BJ (cell line): ENCODE data around the gene PEX14. TPM values are rescaled to one million over a fixed set of nuclear protein-coding genes. Genes with fewer than 3 reads are reported as not detected.

Experiments
- CTCF ChIA-PET: fragments of 350-600 bp; formaldehyde crosslinking; extraction: SDS; loops from one replicate; lab custom pipeline; 2021; ENCODE audit warnings: antibody characterized with exemption, inconsistent platforms; lab: Yijun Ruan, JAX
- POLR2A ChIA-PET: fragments of 300-600 bp; sonication (Branson Sonifier 250); formaldehyde crosslinking; extraction: SDS; loops from one replicate; lab custom pipeline; 2021; ENCODE audit warnings: antibody characterized with exemption; lab: Charles Lee
- DNase-seq: peaks from one replicate; pipeline ENCODE4 v3.0.0-alpha.2; 2011; ENCODE audit warnings: low read depth
- H3K27me3 ChIP-seq: 2 replicates; pipeline ENCODE4 v1.6.0; 2011; ENCODE audit warnings: low read length; ENCODE audit not compliant: control insufficient read depth, insufficient read depth
- H3K36me3 ChIP-seq: 2 replicates; pipeline ENCODE4 v1.5.1; 2011; ENCODE audit warnings: low read length; ENCODE audit not compliant: control insufficient read depth, insufficient read depth
- H3K4me3 ChIP-seq: 2 replicates; pipeline ENCODE4 v1.5.1; 2011; ENCODE audit warnings: low read depth, mild to moderate bottlenecking, control low read depth, low read length
- polyA plus RNA-seq: library from polyadenylated mRNA; depleted of rRNA; stranded (reverse); fragments of >200 nt; gene quantifications from 2 replicates; pipeline ENCODE4 v1.2.3, GENCODE V29; 2011
- TF ChIP-seq, protein P1 (sequence below): IDR thresholded peaks from 2 replicates; pipeline ENCODE4 v1.5.1; 2011; ENCODE audit warnings: low read depth, mild to moderate bottlenecking, control low read depth, inconsistent platforms, low read length, moderate library complexity; ENCODE audit not compliant: insufficient read depth

The PEX14 gene
- polyA plus RNA-seq, 1 experiment = 10.1 TPM

DNA sequence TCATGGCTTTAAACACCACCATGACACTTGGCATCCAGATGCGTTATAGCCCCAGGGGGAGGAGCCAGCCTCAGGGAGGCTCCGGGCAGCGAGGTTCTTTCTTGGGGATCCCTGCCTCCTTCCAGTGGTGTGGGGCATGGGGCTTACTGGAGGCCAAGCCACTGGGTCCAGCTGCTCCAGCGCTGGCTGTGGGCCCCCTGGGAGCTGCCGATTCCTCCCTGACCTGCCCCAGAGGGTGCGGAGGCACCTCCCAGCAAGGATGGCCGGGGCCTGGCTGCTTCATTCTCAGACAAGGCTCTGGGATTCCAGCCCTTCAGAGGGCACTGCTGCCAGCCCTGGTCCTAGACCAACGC, 159.3 kb downstream of the PEX14 start:
- H3K27me3 ChIP-seq = no peaks in the 10 kb centered on the region
- no peak overlapping the region for H3K4me3 ChIP-seq
- no peak for DNase-seq
- POLR2A ChIA-PET = no interaction called here
- CTCF ChIA-PET = interaction anchor here (1.7 to 2.7 kb wide), 2 partner anchors 10 to 15 kb away, joined by 3 to 9 read pairs; no protein-coding TSS in a partner anchor
- TF ChIP-seq, protein P1, sequence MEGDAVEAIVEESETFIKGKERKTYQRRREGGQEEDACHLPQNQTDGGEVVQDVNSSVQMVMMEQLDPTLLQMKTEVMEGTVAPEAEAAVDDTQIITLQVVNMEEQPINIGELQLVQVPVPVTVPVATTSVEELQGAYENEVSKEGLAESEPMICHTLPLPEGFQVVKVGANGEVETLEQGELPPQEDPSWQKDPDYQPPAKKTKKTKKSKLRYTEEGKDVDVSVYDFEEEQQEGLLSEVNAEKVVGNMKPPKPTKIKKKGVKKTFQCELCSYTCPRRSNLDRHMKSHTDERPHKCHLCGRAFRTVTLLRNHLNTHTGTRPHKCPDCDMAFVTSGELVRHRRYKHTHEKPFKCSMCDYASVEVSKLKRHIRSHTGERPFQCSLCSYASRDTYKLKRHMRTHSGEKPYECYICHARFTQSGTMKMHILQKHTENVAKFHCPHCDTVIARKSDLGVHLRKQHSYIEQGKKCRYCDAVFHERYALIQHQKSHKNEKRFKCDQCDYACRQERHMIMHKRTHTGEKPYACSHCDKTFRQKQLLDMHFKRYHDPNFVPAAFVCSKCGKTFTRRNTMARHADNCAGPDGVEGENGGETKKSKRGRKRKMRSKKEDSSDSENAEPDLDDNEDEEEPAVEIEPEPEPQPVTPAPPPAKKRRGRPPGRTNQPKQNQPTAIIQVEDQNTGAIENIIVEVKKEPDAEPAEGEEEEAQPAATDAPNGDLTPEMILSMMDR = no peak
- peaks cover 9% of the 10 kb centered on the region for H3K36me3 ChIP-seq

DNA sequence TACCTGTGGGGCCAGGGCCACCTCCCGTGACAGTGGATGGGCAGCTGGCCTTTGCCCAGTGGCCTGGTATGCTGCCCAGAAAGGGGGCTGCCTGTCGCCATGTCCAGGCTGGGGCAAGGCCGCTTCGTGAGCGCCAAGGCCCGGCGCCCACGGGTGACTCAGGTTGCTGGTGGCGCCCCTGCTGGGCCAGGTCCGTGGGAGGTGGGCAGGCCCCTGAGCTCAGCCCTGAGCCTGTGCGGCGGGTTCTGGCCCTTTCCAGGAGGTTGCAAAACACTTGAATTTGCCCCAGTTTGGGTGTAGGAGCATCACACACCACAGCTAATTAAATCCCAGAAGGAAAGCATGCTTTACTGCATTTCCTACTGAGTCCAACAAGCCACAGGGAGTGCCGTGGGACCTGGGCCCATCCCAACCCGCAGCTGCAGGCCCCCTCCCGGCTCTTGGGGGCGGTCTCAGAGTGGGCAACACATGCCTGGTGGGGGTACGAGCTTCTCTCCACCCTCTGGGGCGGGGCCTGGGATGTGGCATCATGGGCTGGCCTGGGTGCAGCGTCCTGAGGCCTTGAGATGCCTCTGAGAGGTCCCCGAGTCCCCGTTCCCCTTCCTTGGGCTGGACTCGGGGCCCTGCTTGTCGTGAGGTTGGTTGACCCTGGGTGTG, 159.8 kb downstream of the PEX14 start:
- no peak for DNase-seq
- Histone ChIP-seq H3K4me3 (no peak overlapping the region), H3K36me3 (peaks cover 8% of the 10 kb centered on the region), H3K27me3 (no peaks in the 10 kb centered on the region)
- CTCF ChIA-PET = interaction anchor here (0.7 to 2.7 kb wide), 3 partner anchors 10 to 15 kb away, joined by 3 to 9 read pairs (median 4); no protein-coding TSS in a partner anchor
- POLR2A ChIA-PET = no interaction called here
- TF ChIP-seq, protein P1 = no peak

DNA sequence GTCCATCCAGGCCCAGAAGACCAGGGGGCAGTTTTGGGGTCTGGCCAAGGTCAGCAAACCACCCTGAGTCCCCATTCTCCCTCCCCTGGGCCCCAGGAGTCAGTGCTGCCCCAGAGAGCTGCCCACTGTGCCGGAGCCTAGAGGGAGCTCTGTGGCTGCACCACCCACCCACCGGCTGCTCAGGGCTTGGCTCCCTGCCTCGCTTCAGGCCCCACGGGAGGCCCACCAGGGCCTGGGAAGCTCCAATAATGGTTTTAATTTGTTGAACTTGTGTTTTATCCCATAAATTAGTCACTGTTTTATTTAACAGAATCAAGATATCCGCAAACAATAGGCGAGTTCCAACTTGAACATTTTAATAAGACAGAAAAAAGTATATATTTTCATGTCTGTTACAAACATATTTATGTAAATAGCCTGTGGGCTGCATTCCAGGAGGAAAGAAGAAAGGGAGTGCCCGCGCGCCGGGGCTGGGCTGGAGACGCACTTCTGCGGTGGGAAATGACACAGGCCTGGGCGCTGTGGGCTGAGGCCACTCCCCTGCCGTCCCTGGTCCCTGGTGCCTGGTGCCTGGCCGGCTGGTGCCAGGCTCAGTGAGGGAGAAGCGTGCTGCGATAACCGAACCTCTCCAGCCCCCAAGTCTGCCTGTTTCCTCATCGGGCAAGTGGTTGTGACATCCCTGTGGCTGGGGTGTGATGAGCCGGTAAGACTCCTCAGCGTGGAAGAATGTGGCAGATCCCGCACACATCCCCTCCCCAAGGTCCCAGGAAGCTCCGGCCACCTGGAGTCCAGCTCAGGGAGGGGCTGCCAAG, 160.5 kb downstream of the PEX14 start:
- POLR2A ChIA-PET = no interaction called here
- H3K36me3 ChIP-seq = peaks cover 3% of the 10 kb centered on the region
- TF ChIP-seq, protein P1 = no peak
- CTCF ChIA-PET = interaction anchor here (0.7 to 1.7 kb wide), 2 partner anchors 11 kb away, joined by 3 to 4 read pairs; no protein-coding TSS in a partner anchor
- DNase-seq = no peak
- no peaks in the 10 kb centered on the region for H3K27me3 ChIP-seq
- H3K4me3 ChIP-seq = no peak overlapping the region

DNA sequence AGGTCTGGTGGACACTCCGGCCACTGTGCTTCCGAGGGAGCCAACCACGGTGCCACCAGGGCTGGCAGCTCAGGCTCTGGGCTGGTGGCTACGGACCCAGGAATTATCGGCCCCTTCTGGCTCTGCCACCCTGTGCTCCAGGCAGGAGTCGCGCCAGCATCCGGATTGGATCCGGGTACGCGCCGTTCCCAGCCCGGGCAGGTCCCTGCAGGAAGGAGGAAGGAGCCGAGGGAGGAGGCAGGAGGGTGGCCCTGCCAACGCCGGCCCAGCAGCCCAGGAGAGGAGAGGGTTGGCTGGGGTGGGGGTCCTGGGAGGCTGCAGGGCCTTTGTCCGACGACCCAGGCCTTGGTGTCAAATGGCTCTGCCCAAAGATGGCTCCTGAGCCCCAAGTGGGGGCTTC, 161.2 kb downstream of the PEX14 start:
- TF ChIP-seq, protein P1 = no peak
- no peak for DNase-seq
- Histone ChIP-seq H3K27me3 (no peaks in the 10 kb centered on the region), H3K36me3 (0 out of 2 replicates have a peak, but pooled peaks cover 2% of the 10 kb centered on the region), H3K4me3 (no peak overlapping the region)
- ChIA-PET POLR2A (no interaction called here), CTCF (no interaction called here)

DNA sequence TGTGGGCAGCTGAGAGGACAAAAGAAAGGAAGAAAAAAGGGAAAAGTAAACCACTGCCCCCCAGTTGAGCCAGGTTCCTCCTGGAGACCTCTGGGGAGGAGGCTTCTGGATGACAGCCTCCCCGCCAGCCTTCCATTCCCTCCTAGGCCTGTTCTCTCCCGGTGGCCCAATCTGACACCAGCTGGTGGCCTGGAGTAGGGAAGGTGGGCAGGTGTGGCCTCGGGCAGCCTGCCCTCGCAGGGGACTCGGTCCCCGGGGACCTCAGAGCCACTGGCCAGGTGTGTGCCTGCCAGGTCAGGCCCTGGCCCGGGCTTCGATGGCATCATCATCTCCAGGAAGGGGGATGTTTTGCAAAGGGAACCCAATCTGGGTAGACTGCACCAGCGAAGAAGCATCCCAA, 162.7 kb downstream of the PEX14 start:
- POLR2A ChIA-PET = no interaction called here
- Histone ChIP-seq H3K36me3 (0 out of 2 replicates have a peak, but pooled peaks cover 2% of the 10 kb centered on the region), H3K27me3 (no peaks in the 10 kb centered on the region), H3K4me3 (no peak overlapping the region)
- TF ChIP-seq, protein P1 = no peak
- DNase-seq = no peak
- CTCF ChIA-PET = no interaction called here
